CD4-positive, alpha-beta memory T cell (primary cell): ENCODE data around the gene CXorf38. TPM values are rescaled to one million over a fixed set of nuclear protein-coding genes. Genes with fewer than 3 reads are reported as not detected.

Experiments
- CTCF ChIA-PET: fragments of 350-600 bp; sonication (Branson Sonifier 250); formaldehyde crosslinking; loops from one replicate; lab custom pipeline; 2021; ENCODE audit warnings: inconsistent platforms; ENCODE audit not compliant: partially characterized antibody; lab: Charles Lee
- POLR2A ChIA-PET: fragments of 350-600 bp; sonication (Branson Sonifier 250); formaldehyde crosslinking; loops from one replicate; lab custom pipeline; 2021; ENCODE audit not compliant: partially characterized antibody; lab: Charles Lee
- DNase-seq, 5 donors: peaks; one replicate each; pipeline versions ENCODE4 v3.0.0 to v3.0.0-alpha.2; 2020 to 2022; ENCODE audit warnings: mixed read lengths in 1 of 5
- H3K27ac ChIP-seq: one replicate; pipeline ENCODE4 v1.7.0; 2013; ENCODE audit warnings: low read depth, low read length
- H3K27me3 ChIP-seq: 2 replicates; pipeline ENCODE4 v1.7.0; 2013; ENCODE audit warnings: mild to moderate bottlenecking, low read length, moderate library complexity; ENCODE audit not compliant: insufficient read depth
- H3K36me3 ChIP-seq: 2 replicates; pipeline ENCODE4 v1.7.0; 2013; ENCODE audit warnings: mild to moderate bottlenecking, low read length, moderate library complexity; ENCODE audit not compliant: insufficient read depth
- H3K4me1 ChIP-seq: 2 replicates; pipeline ENCODE4 v1.7.0; 2013; ENCODE audit warnings: mild to moderate bottlenecking, low read length, moderate library complexity; ENCODE audit not compliant: insufficient read depth
- H3K4me3 ChIP-seq, 2 donors: one replicate each; pipeline ENCODE4 v1.7.0; 2013; ENCODE audit warnings: low read length in 2 of 2, mild to moderate bottlenecking in 1 of 2
- H3K9me3 ChIP-seq, 2 donors: one replicate each; pipeline ENCODE4 v1.7.0; 2013; ENCODE audit warnings: low read length in 2 of 2, control low read depth in 1 of 2; ENCODE audit not compliant: control insufficient read depth in 1 of 2
- H3K27ac Mint-ChIP-seq, 7 donors: one replicate each; pipeline ENCODE4 v1.8.0; 2020 to 2021; ENCODE audit warnings: mixed read lengths in 7 of 7, mild to moderate bottlenecking in 6 of 7, inconsistent platforms in 3 of 7, moderate library complexity in 3 of 7
- H3K27me3 Mint-ChIP-seq, 2 donors: one replicate each; pipeline ENCODE4 v1.8.0; 2020 to 2021; ENCODE audit warnings: mixed read lengths in 2 of 2
- H3K36me3 Mint-ChIP-seq, 2 donors: one replicate each; pipeline ENCODE4 v1.8.0; 2020 to 2021; ENCODE audit warnings: mixed read lengths in 2 of 2, inconsistent platforms in 1 of 2, mild to moderate bottlenecking in 1 of 2
- H3K4me1 Mint-ChIP-seq, 4 donors: one replicate each; pipeline ENCODE4 v1.8.0; 2020 to 2021; ENCODE audit warnings: mixed read lengths in 4 of 4, mild to moderate bottlenecking in 1 of 4
- H3K4me3 Mint-ChIP-seq, 8 donors: one replicate each; pipeline ENCODE4 v1.8.0; 2020 to 2021; ENCODE audit warnings: mixed read lengths in 8 of 8, mild to moderate bottlenecking in 7 of 8, moderate library complexity in 6 of 8, inconsistent platforms in 3 of 8
- H3K9me3 Mint-ChIP-seq, 8 donors: one replicate each; pipeline ENCODE4 v1.8.0; 2020 to 2021; ENCODE audit warnings: mixed read lengths in 8 of 8, mild to moderate bottlenecking in 5 of 8, inconsistent platforms in 3 of 8, moderate library complexity in 1 of 8
- intact Hi-C: fragments of 100-400 bp; cut with micrococcal nuclease; formaldehyde crosslinking; loops from one replicate; pipeline ENCODE4 v1.15.1; 2023
- polyA plus RNA-seq, 2 donors: library from polyadenylated mRNA; unstranded; fragments of 300-500 nt; fragmentation: Illumina TruSeq; gene quantifications; one replicate each; pipeline ENCODE4 v1.2.3, GENCODE V29; 2021
- total RNA-seq, 2 experiments: library from RNA; stranded (reverse); gene quantifications; one replicate each; pipeline ENCODE4 v1.2.3, GENCODE V29; 2021

CXorf38 gene
- total RNA-seq (10 to 100 TPM; 25.7 to 26.7 TPM), polyA plus RNA-seq (10 to 100 TPM; 27.3 to 38.7 TPM)

GRCh38 chrX:40647307-40648197 is at the start of gene CXorf38:
Gene CXorf38, minus strand, starts transcription at chrX:40647561. Its CDS starts 41 bp downstream, at chrX:40647520.
- Mint-ChIP-seq H3K36me3 (peaks cover 10 to 24% of the 10 kb centered on the region in 2 donors), H3K27me3 (no peaks in the 10 kb centered on the region), H3K27ac (peak within 1 kb of the TSS; percentile 93 to 99 (median 98)), H3K4me1 (peaks cover 18 to 55% (median 29%) of the 10 kb centered on the region in 4 donors), H3K4me3 (peak within 1 kb of the TSS; percentile 92 to 99 (median 97)), H3K9me3 (peaks cover 0 to 2% (median 0%) of the 10 kb centered on the region in 8 donors)
- H3K4me1 ChIP-seq: peaks cover 34% of the 10 kb centered on the region
- ChIA-PET POLR2A (interaction anchor here (1.0 to 3.0 kb wide), 4 partner anchors 9 to 438 kb away, joined by 3 to 9 read pairs (median 3); partner anchors contain the start of genes ATP6AP2, MED14 and USP9X), CTCF (interaction anchor here (1.0 to 1.5 kb wide), 4 partner anchors 103 to 147 kb away, joined by 3 to 5 read pairs (median 3); no protein-coding TSS in a partner anchor)
- peak within 1 kb of the TSS; percentile 84 for H3K27ac ChIP-seq
- no peaks in the 10 kb centered on the region for H3K27me3 ChIP-seq
- intact Hi-C loops: loop anchor here (1.0 to 5.0 kb wide), 6 partner anchors 67 to 1275 kb away; partner anchors contain the start of genes ATP6AP2, CASK, DDX3X and MED14
- H3K4me3 ChIP-seq: peak within 1 kb of the TSS; percentile 57 to 66
- peak; percentile 92 to 98 (median 96) for DNase-seq
- no peaks in the 10 kb centered on the region for H3K9me3 ChIP-seq
- H3K36me3 ChIP-seq: no peaks in the 10 kb centered on the region

GRCh38 chrX:40694802-40695201 is 47.4 kb upstream of the CXorf38 start:
- Mint-ChIP-seq H3K27me3 (no peaks in the 10 kb centered on the region), H3K4me3 (no peak overlapping the region), H3K4me1 (no peaks in the 10 kb centered on the region), H3K27ac (peak overlapping the region in 1 of 7 donors; percentile 19), H3K36me3 (peaks cover 54 to 64% of the 10 kb centered on the region in 2 donors), H3K9me3 (no peaks in the 10 kb centered on the region)
- H3K9me3 ChIP-seq: no peaks in the 10 kb centered on the region
- H3K27ac ChIP-seq: no peak overlapping the region
- no peaks in the 10 kb centered on the region for H3K4me1 ChIP-seq
- DNase-seq: no peak
- ChIA-PET POLR2A (no interaction called here), CTCF (interaction anchor here (1.1 kb wide), 1 partner anchor 11 kb away, joined by 3 read pairs; no protein-coding TSS in a partner anchor)
- no peaks in the 10 kb centered on the region for H3K27me3 ChIP-seq
- no peak overlapping the region for H3K4me3 ChIP-seq
- peaks cover 3% of the 10 kb centered on the region for H3K36me3 ChIP-seq
- intact Hi-C loops: no loop called here

- Mint-ChIP-seq H3K27me3 (no peaks in the 10 kb centered on the region), H3K27ac (peak overlapping the region in 1 of 7 donors; percentile 60), H3K4me1 (peaks cover 6 to 8% (median 7%) of the 10 kb centered on the region in 4 donors), H3K9me3 (no peaks in the 10 kb centered on the region), H3K36me3 (peaks cover 50 to 66% of the 10 kb centered on the region in 2 donors), H3K4me3 (no peak overlapping the region)
- no peaks in the 10 kb centered on the region for H3K27me3 ChIP-seq
- ChIA-PET CTCF (no interaction called here), POLR2A (no interaction called here)
- no peak overlapping the region for H3K27ac ChIP-seq
- H3K36me3 ChIP-seq: peaks cover 8% of the 10 kb centered on the region
- intact Hi-C loops: no loop called here
- H3K4me3 ChIP-seq: no peak overlapping the region
- H3K9me3 ChIP-seq: no peaks in the 10 kb centered on the region
- no peak for DNase-seq
- H3K4me1 ChIP-seq: peaks cover 5% of the 10 kb centered on the region
These were observed 41.6 kb upstream of the CXorf38 start for GRCh38 chrX:40688929-40689328.

- DNase-seq: no peak
- Histone ChIP-seq H3K36me3 (peaks cover 18% of the 10 kb centered on the region), H3K4me1 (peaks cover 5% of the 10 kb centered on the region), H3K9me3 (no peaks in the 10 kb centered on the region), H3K27me3 (no peaks in the 10 kb centered on the region), H3K27ac (no peak overlapping the region), H3K4me3 (no peak overlapping the region)
- Mint-ChIP-seq H3K27me3 (no peaks in the 10 kb centered on the region), H3K9me3 (no peaks in the 10 kb centered on the region), H3K27ac (peak overlapping the region in 4 of 7 donors; percentile 13 to 44 (median 34)), H3K4me1 (peaks cover 6 to 8% (median 8%) of the 10 kb centered on the region in 4 donors), H3K36me3 (peaks cover 45 to 61% of the 10 kb centered on the region in 2 donors), H3K4me3 (no peak overlapping the region)
- intact Hi-C loops: no loop called here
- POLR2A ChIA-PET: interaction anchor here (2.9 kb wide), 1 partner anchor 48 kb away, joined by 7 read pairs; the partner anchor contains the start of gene MED14
- CTCF ChIA-PET: no interaction called here
These were observed 39.8 kb upstream of the CXorf38 start for GRCh38 chrX:40687169-40687568.

GRCh38 chrX:40685362-40685918 is 38.1 kb upstream of the CXorf38 start:
- H3K9me3 Mint-ChIP-seq: no peaks in the 10 kb centered on the region
- no peak for DNase-seq
- Histone ChIP-seq H3K27me3 (no peaks in the 10 kb centered on the region), H3K27ac (no peak overlapping the region), H3K9me3 (no peaks in the 10 kb centered on the region), H3K4me1 (peaks cover 5% of the 10 kb centered on the region), H3K36me3 (peaks cover 21% of the 10 kb centered on the region), H3K4me3 (no peak overlapping the region)
- H3K27ac Mint-ChIP-seq: peak overlapping the region in 3 of 7 donors; percentile 14 to 43 (median 15)
- H3K4me1 Mint-ChIP-seq: peaks cover 6 to 8% (median 8%) of the 10 kb centered on the region in 4 donors
- H3K36me3 Mint-ChIP-seq: peaks cover 43 to 52% of the 10 kb centered on the region in 2 donors
- H3K27me3 Mint-ChIP-seq: no peaks in the 10 kb centered on the region
- ChIA-PET POLR2A (interaction anchor here (2.9 kb wide), 1 partner anchor 49 kb away, joined by 7 read pairs; the partner anchor contains the start of gene MED14), CTCF (no interaction called here)
- intact Hi-C loops: no loop called here
- H3K4me3 Mint-ChIP-seq: no peak overlapping the region

GRCh38 chrX:40684092-40684491 is 36.7 kb upstream of the CXorf38 start:
- H3K4me3 ChIP-seq: no peak overlapping the region
- intact Hi-C loops: no loop called here
- H3K27me3 Mint-ChIP-seq: no peaks in the 10 kb centered on the region

More at GRCh38 chrX:40684092-40684491, 36.7 kb upstream of the CXorf38 start:
- POLR2A ChIA-PET: no interaction called here
- no peak overlapping the region for H3K4me3 Mint-ChIP-seq
- Histone ChIP-seq H3K36me3 (peaks cover 21% of the 10 kb centered on the region), H3K27ac (no peak overlapping the region), H3K4me1 (peaks cover 5% of the 10 kb centered on the region), H3K9me3 (no peaks in the 10 kb centered on the region), H3K27me3 (no peaks in the 10 kb centered on the region)
- H3K36me3 Mint-ChIP-seq: peaks cover 42 to 58% of the 10 kb centered on the region in 2 donors
- H3K9me3 Mint-ChIP-seq: no peaks in the 10 kb centered on the region
- DNase-seq: no peak
- H3K4me1 Mint-ChIP-seq: peaks cover 6 to 9% (median 8%) of the 10 kb centered on the region in 4 donors
- CTCF ChIA-PET: interaction anchor here (1.3 to 1.5 kb wide), 3 partner anchors 11 to 496 kb away, joined by 3 to 4 read pairs (median 3); no protein-coding TSS in a partner anchor
- H3K27ac Mint-ChIP-seq: peak overlapping the region in 3 of 7 donors; percentile 29 to 79 (median 38)
